H1 (cell line): ENCODE results near the gene ST6GALNAC3. TPM values are rescaled to one million over a fixed set of nuclear protein-coding genes. Genes with fewer than 3 reads are reported as not detected.

Experiments
- CTCF ChIA-PET: fragments of 300-600 bp; sonication (Branson Sonifier 250); formaldehyde crosslinking; loops from one replicate; lab custom pipeline; 2021; ENCODE audit not compliant: partially characterized antibody; lab: Charles Lee
- POLR2A ChIA-PET: fragments of 300-600 bp; sonication (Branson Sonifier 250); formaldehyde crosslinking; loops from one replicate; lab custom pipeline; 2021; ENCODE audit warnings: inconsistent platforms; ENCODE audit not compliant: partially characterized antibody; lab: Charles Lee
- DNase-seq, 2 experiments: peaks; one replicate each; pipeline versions ENCODE4 v3.0.0 to v3.0.0-alpha.2; 2010 to 2022; ENCODE audit warnings: low spot score in 2 of 2, low read depth in 1 of 2, mixed read lengths in 1 of 2
- FAIRE-seq: peaks from 2 replicates; lab custom pipeline; 2011; peaks lifted over from hg19 to GRCh38; lab: Jason Lieb, UNC
- H2AFZ ChIP-seq: 2 replicates; pipeline ENCODE4 v1.8.1; 2012; ENCODE audit warnings: low read length, inconsistent platforms
- H2AK5ac ChIP-seq: 2 replicates; pipeline ENCODE4 v1.6.1; 2013; ENCODE audit warnings: low read depth, low read length
- H2BK120ac ChIP-seq: replicated peaks from 2 replicates; pipeline ENCODE3; 2013; ENCODE audit warnings: low read depth, low read length, inconsistent platforms
- H2BK12ac ChIP-seq: 2 replicates; pipeline ENCODE4 v1.6.1; 2013; ENCODE audit warnings: low read depth, low read length
- H2BK15ac ChIP-seq: 2 replicates; pipeline ENCODE4 v1.6.1; 2013; ENCODE audit warnings: low read length
- H2BK20ac ChIP-seq: 2 replicates; pipeline ENCODE4 v1.6.1; 2013; ENCODE audit warnings: low read length
- H2BK5ac ChIP-seq: 2 replicates; pipeline ENCODE4 v1.6.1; 2013; ENCODE audit warnings: low read depth, low read length
- H3K14ac ChIP-seq: 2 replicates; pipeline ENCODE4 v1.6.1; 2013; ENCODE audit warnings: inconsistent platforms; ENCODE audit not compliant: insufficient read length
- H3K18ac ChIP-seq: 2 replicates; pipeline ENCODE4 v1.6.1; 2013; ENCODE audit warnings: low read length; ENCODE audit errors: extremely low read depth
- H3K23ac ChIP-seq: 2 replicates; pipeline ENCODE4 v1.6.1; 2013; ENCODE audit warnings: inconsistent platforms; ENCODE audit not compliant: insufficient read length
- H3K23me2 ChIP-seq: 2 replicates; pipeline ENCODE4 v1.6.1; 2013; ENCODE audit warnings: low read depth, low read length
- H3K27ac ChIP-seq: 2 replicates; pipeline ENCODE4 v1.6.1; 2011; ENCODE audit warnings: low read depth, low read length, inconsistent platforms
- H3K27me3 ChIP-seq, 4 experiments: replicated peaks in 1 of 4; 1 replicate in 1 of 4; 2 replicates in 3 of 4; pipeline versions ENCODE4 v1.6.1 to v1.8.1; 2011 to 2013; ENCODE audit warnings: low read length in 3 of 4, mild to moderate bottlenecking in 3 of 4, inconsistent platforms in 2 of 4, mixed read lengths in 2 of 4, moderate library complexity in 1 of 4; ENCODE audit not compliant: control insufficient read depth in 3 of 4, insufficient read depth in 3 of 4; ENCODE audit errors: extremely low read depth in 1 of 4
- H3K36me3 ChIP-seq, 4 experiments: 2 replicates each; pipeline versions ENCODE4 v1.6.1 to v1.8.1; 2011 to 2013; ENCODE audit warnings: mild to moderate bottlenecking in 4 of 4, low read length in 3 of 4, moderate library complexity in 2 of 4, control low read depth in 1 of 4, inconsistent platforms in 1 of 4; ENCODE audit not compliant: insufficient read depth in 4 of 4, control insufficient read depth in 2 of 4
- H3K4ac ChIP-seq: replicated peaks from 2 replicates; pipeline ENCODE3; 2013; ENCODE audit warnings: low read length, low read depth, mixed read lengths, inconsistent platforms; ENCODE audit not compliant: insufficient read length
- H3K4me1 ChIP-seq, 4 experiments: replicated peaks in 1 of 4; 1 replicate in 1 of 4; 2 replicates in 3 of 4; pipeline versions ENCODE4 v1.6.1 to v1.8.1; 2011 to 2013; ENCODE audit warnings: low read length in 3 of 4, inconsistent platforms in 2 of 4, mixed read lengths in 1 of 4; ENCODE audit not compliant: insufficient read depth in 4 of 4, control insufficient read depth in 3 of 4
- H3K4me2 ChIP-seq, 2 experiments: 2 replicates each; pipeline versions ENCODE4 v1.6.1 to v1.8.1; 2011 to 2013; ENCODE audit warnings: low read depth in 2 of 2, low read length in 2 of 2, control low read depth in 1 of 2, inconsistent platforms in 1 of 2, mild to moderate bottlenecking in 1 of 2; ENCODE audit not compliant: insufficient read depth in 1 of 2
- H3K4me3 ChIP-seq, 4 experiments: fragments of 200-600, 300-600 bp in 1 of 4; sonication (generic), shearing (Covaris generic), sonication (Bioruptor Twin) in 1 of 4; 2 replicates each; pipeline versions ENCODE4 v1.5.1 to v1.8.1; 2011 to 2016; ENCODE audit warnings: low read length in 4 of 4, low read depth in 3 of 4, control low read depth in 2 of 4, inconsistent platforms in 2 of 4, mild to moderate bottlenecking in 2 of 4, mixed read lengths in 1 of 4, moderate library complexity in 1 of 4; ENCODE audit not compliant: insufficient read depth in 2 of 4; ENCODE audit errors: extremely low read depth in 1 of 4
- H3K56ac ChIP-seq: replicated peaks from 2 replicates; pipeline ENCODE3; 2013; ENCODE audit warnings: low read depth, mild to moderate bottlenecking, mixed read lengths, low read length, inconsistent platforms; ENCODE audit not compliant: insufficient read length
- H3K79me1 ChIP-seq: 2 replicates; pipeline ENCODE4 v1.6.1; 2013; ENCODE audit warnings: low read depth, low read length, control low read depth
- H3K79me2 ChIP-seq, 2 experiments: 2 replicates each; pipeline versions ENCODE4 v1.6.1 to v1.8.1; 2012 to 2013; ENCODE audit warnings: low read length in 2 of 2, mild to moderate bottlenecking in 2 of 2, inconsistent platforms in 1 of 2; ENCODE audit not compliant: insufficient read depth in 2 of 2, control insufficient read depth in 1 of 2
- H3K9ac ChIP-seq, 4 experiments: replicated peaks in 1 of 4; 1 replicate in 1 of 4; 2 replicates in 3 of 4; pipeline versions ENCODE4 v1.6.1 to v1.8.1; 2011 to 2013; ENCODE audit warnings: low read depth in 3 of 4, low read length in 3 of 4, control low read depth in 2 of 4, mild to moderate bottlenecking in 2 of 4, moderate library complexity in 2 of 4, inconsistent platforms in 1 of 4; ENCODE audit errors: extremely low read depth in 1 of 4
- H3K9me3 ChIP-seq, 2 experiments: 2 replicates each; pipeline versions ENCODE4 v1.6.1 to v1.8.1; 2012 to 2013; ENCODE audit warnings: mild to moderate bottlenecking in 2 of 2, moderate library complexity in 2 of 2, control low read depth in 1 of 2, inconsistent platforms in 1 of 2, low read depth in 1 of 2, low read length in 1 of 2, mixed read lengths in 1 of 2; ENCODE audit not compliant: insufficient read depth in 2 of 2
- H4K20me1 ChIP-seq, 2 experiments: replicated peaks in 1 of 2; 2 replicates each; pipeline versions ENCODE3 to v1.8.1; 2011 to 2013; ENCODE audit warnings: inconsistent platforms in 2 of 2, low read length in 2 of 2, mild to moderate bottlenecking in 1 of 2; ENCODE audit not compliant: insufficient read depth in 2 of 2, control insufficient read depth in 1 of 2
- H4K5ac ChIP-seq: 2 replicates; pipeline ENCODE4 v1.6.1; 2013; ENCODE audit warnings: low read length, low read depth, mixed read lengths, inconsistent platforms; ENCODE audit not compliant: insufficient read length
- H4K8ac ChIP-seq: 2 replicates; pipeline ENCODE4 v1.8.0; 2013; ENCODE audit warnings: mild to moderate bottlenecking, moderate library complexity, low read length, inconsistent platforms; ENCODE audit not compliant: insufficient read depth; ENCODE audit errors: extremely low read depth
- H4K91ac ChIP-seq: replicated peaks from 2 replicates; pipeline ENCODE3; 2013; ENCODE audit warnings: low read length, mixed read lengths, inconsistent platforms; ENCODE audit not compliant: insufficient read length
- ATF3 ChIP-seq: IDR thresholded peaks from 2 replicates; pipeline ENCODE4 v1.6.1; 2011; ENCODE audit warnings: low read depth, mild to moderate bottlenecking, low read length; ENCODE audit not compliant: insufficient read depth
- BRCA1 ChIP-seq: IDR thresholded peaks from 2 replicates; pipeline ENCODE4 v1.6.1; 2012; ENCODE audit warnings: low read depth, low read length, improper control_type of control experiment
- CBX8 ChIP-seq: fragments of 300-800, 300-1000 bp; sonication (generic); IDR thresholded peaks from 2 replicates; pipeline ENCODE4 v1.7.1; 2016; ENCODE audit warnings: low read depth, low read length, borderline replicate concordance
- EGR1 ChIP-seq: IDR thresholded peaks from 2 replicates; pipeline ENCODE4 v1.6.1; 2011; ENCODE audit warnings: low read depth, low read length, borderline replicate concordance
- GTF2F1 ChIP-seq: IDR thresholded peaks from 2 replicates; pipeline ENCODE4 v1.6.1; 2012; ENCODE audit warnings: low read depth, low read length, improper control_type of control experiment, borderline replicate concordance
- HDAC6 ChIP-seq: IDR thresholded peaks from one replicate; pipeline ENCODE4 v1.7.1; 2012; ENCODE audit warnings: low read depth, mild to moderate bottlenecking, inconsistent platforms, low read length, moderate library complexity
- KDM5A ChIP-seq: fragments of 200-600 bp; IDR thresholded peaks from 2 replicates; pipeline ENCODE4 v1.7.1; 2012; ENCODE audit warnings: mild to moderate bottlenecking, low read length, inconsistent platforms, mixed read lengths
- POLR2A ChIP-seq, 2 experiments: IDR thresholded peaks; 1 replicate in 1 of 2; 2 replicates in 1 of 2; pipeline ENCODE4 v1.6.1; 2011; ENCODE audit warnings: low read depth in 2 of 2, low read length in 2 of 2, mild to moderate bottlenecking in 2 of 2; ENCODE audit errors: control extremely low read depth in 1 of 2
- RXRA ChIP-seq: IDR thresholded peaks from 2 replicates; pipeline ENCODE4 v1.6.1; 2011; ENCODE audit warnings: low read depth, mild to moderate bottlenecking, low read length, moderate library complexity; ENCODE audit not compliant: insufficient read depth
- SAP30 ChIP-seq: fragments of 300-600 bp; sonication (generic); IDR thresholded peaks from 2 replicates; pipeline ENCODE4 v1.7.1; 2012; ENCODE audit warnings: low read length, moderate library complexity, mild to moderate bottlenecking, inconsistent platforms; ENCODE audit not compliant: insufficient read depth, insufficient replicate concordance
- SIX5 ChIP-seq: IDR thresholded peaks from 2 replicates; pipeline ENCODE4 v1.6.1; 2011; ENCODE audit warnings: mild to moderate bottlenecking, low read depth, low read length
- SP1 ChIP-seq: IDR thresholded peaks from 2 replicates; pipeline ENCODE4 v1.6.1; 2011; ENCODE audit warnings: low read depth, low read length
- SRF ChIP-seq: IDR thresholded peaks from 2 replicates; pipeline ENCODE4 v1.6.1; 2011; ENCODE audit warnings: mild to moderate bottlenecking, low read depth, low read length, moderate library complexity
- TAF1 ChIP-seq: IDR thresholded peaks from 2 replicates; pipeline ENCODE4 v1.6.1; 2011; ENCODE audit warnings: mild to moderate bottlenecking, low read depth, low read length
- TEAD4 ChIP-seq: IDR thresholded peaks from 2 replicates; pipeline ENCODE4 v1.6.1; 2012; ENCODE audit warnings: low read depth, low read length, inconsistent platforms, mixed read lengths
- WGBS, 2 experiments: shearing (Covaris generic) in 1 of 2; methylation state at CpG; one replicate each; pipeline versions ENCODE4 v1.1.6 to v1.1.7; 2013 to 2015; ENCODE audit warnings: low lambda C conversion rate in 2 of 2, mixed read lengths in 2 of 2, inconsistent platforms in 1 of 2, low coverage in 1 of 2, missing lambda C conversion rate in 1 of 2; ENCODE audit not compliant: insufficient replicate concordance in 2 of 2, insufficient coverage in 1 of 2, insufficient read length in 1 of 2; ENCODE audit errors: extremely low coverage in 1 of 2, missing lambda C conversion rate in 1 of 2; 5-methylcytosine and 5-hydroxymethylcytosine counted together
- polyA plus RNA-seq, 7 experiments: library from polyadenylated mRNA; depleted of rRNA in 3 of 7; stranded (reverse) in 5 of 7; unstranded in 2 of 7; fragments of >200 nt in 5 of 7; fragments of 200-250 nt in 2 of 7; gene quantifications; 1 replicate in 5 of 7; 2 replicates in 1 of 7; 4 replicates in 1 of 7; pipeline versions ENCODE4 v1.2.1 to v1.2.3, GENCODE V29; 2011 to 2013; ENCODE audit warnings: missing spikeins in 2 of 7, mixed read lengths in 2 of 7
- total RNA-seq: library from RNA; stranded (reverse); fragmentation: NEBNext Ultra II Directional; extraction: Animal tissue kit (Norgen Biotek cat#: 25700); gene quantifications from 2 replicates; pipeline ENCODE4 v1.2.1, GENCODE V29; 2021

ST6GALNAC3 gene
- total and polyA plus RNA-seq, 2 of the 8 experiments (the other 6 are each of a cell fraction or from before 2014, with no cell fraction given), result 4.9 to 19.0 TPM

DNA sequence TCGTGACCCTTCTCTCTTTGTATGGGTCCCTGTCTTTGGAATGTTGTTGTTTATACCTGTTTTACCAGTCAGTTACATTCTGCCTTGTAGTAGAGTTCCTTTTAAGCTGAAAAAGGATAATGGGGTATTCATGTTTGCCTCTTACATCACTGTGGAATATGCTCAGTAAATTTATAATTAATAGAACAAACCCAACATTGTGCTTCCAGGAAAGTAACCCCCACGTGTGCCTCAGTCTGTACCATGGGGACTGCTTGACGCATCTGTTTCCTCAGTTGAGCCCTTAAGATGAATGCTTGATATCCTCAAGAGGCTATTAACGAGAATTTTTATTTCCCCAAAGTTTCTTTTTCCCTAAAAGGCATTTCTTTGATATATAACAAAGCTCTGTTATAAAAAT is 73.4 kb downstream of the ST6GALNAC3 start:
- Histone ChIP-seq H3K4me3 (no peak overlapping the region), H4K5ac (no peak overlapping the region), H3K23ac (no peak overlapping the region), H3K27ac (no peak overlapping the region), H2AFZ (no peak overlapping the region), H2BK5ac (no peak overlapping the region), H4K8ac (no peak overlapping the region), H3K56ac (no peak overlapping the region), H4K20me1 (no peaks in the 10 kb centered on the region), H2BK15ac (no peak overlapping the region), H3K27me3 (no peaks in the 10 kb centered on the region), H3K23me2 (no peaks in the 10 kb centered on the region; the same call in 1 of the 2 replicates), H2AK5ac (no peak overlapping the region), H3K4me2 (no peak overlapping the region), H2BK120ac (no peak overlapping the region), H3K79me1 (no peaks in the 10 kb centered on the region), H3K4me1 (no peaks in the 10 kb centered on the region), H3K36me3 (no peaks in the 10 kb centered on the region), H3K14ac (no peak overlapping the region), H2BK12ac (no peak overlapping the region), H4K91ac (no peak overlapping the region), H3K9me3 (no peaks in the 10 kb centered on the region), H2BK20ac (no peak overlapping the region), H3K4ac (no peak overlapping the region), H3K18ac (no peak overlapping the region), H3K9ac (no peak overlapping the region), H3K79me2 (no peaks in the 10 kb centered on the region)
- DNase-seq (no peak), FAIRE-seq (no peak)
- POLR2A ChIA-PET, result no interaction called here
- CTCF ChIA-PET, result interaction anchor here (0.7 to 0.9 kb wide), 2 partner anchors 8 to 396 kb away, joined by 3 read pairs; no protein-coding TSS in a partner anchor
- 76% methylated on average over 4 of the region's 4 CpGs; no CpG with 5 or more reads in 1 of the 2 experiments for WGBS, 2 experiments
- TF ChIP-seq SP1 (no peak), RXRA (no peak), SAP30 (no peak), KDM5A (no peak), GTF2F1 (no peak), SIX5 (no peak), EGR1 (no peak), SRF (no peak), ATF3 (no peak), POLR2A (IDR thresholded peaks at IDR 0.05; ENCODE audit: control extremely low read depth in 1 of 2, low read depth in 2 of 2, low read length in 2 of 2) (no peak), CBX8 (no peak), TAF1 (no peak), BRCA1 (no peak), HDAC6 (no peak), TEAD4 (no peak)
